GM04504 (cell line): Measurements from ENCODE around the gene PSMD11.

Experiments used
- DNase-seq: peaks from one replicate; pipeline ENCODE4 v3.0.0-alpha.2; 2012; ENCODE audit warnings: low read depth

Gene PSMD11

GRCh38 chr17:32491371-32492263 is 47.3 kb downstream of the PSMD11 start:
- DNase-seq: no peak

GRCh38 chr17:32492264-32492589 is 47.9 kb downstream of the PSMD11 start:
- DNase-seq: no peak

GRCh38 chr17:32492648-32493289 is 48.5 kb downstream of the PSMD11 start:
- no peak for DNase-seq

GRCh38 chr17:32493571-32493970 is 49.3 kb downstream of the PSMD11 start:
- no peak for DNase-seq

GRCh38 chr17:32493976-32494513 is 49.7 kb downstream of the PSMD11 start:
- no peak for DNase-seq

- no peak for DNase-seq
Observed at GRCh38 chr17:32494621-32495358, 50.5 kb downstream of the PSMD11 start.

- no peak for DNase-seq
Observed at GRCh38 chr17:32495359-32496231, 51.3 kb downstream of the PSMD11 start.

- DNase-seq: peak; percentile 60
Observed at GRCh38 chr17:32496395-32497073, 52.2 kb downstream of the PSMD11 start.

GRCh38 chr17:32497431-32498205 is 53.3 kb downstream of the PSMD11 start:
- no peak for DNase-seq

GRCh38 chr17:32498391-32498790 is 54.1 kb downstream of the PSMD11 start:
- no peak for DNase-seq

GRCh38 chr17:32502013-32502412 is 57.7 kb downstream of the PSMD11 start:
- DNase-seq: no peak

- no peak for DNase-seq
Observed at GRCh38 chr17:32502710-32503109, 58.4 kb downstream of the PSMD11 start.

GRCh38 chr17:32503251-32504165 is 59.2 kb downstream of the PSMD11 start:
- DNase-seq: no peak

- DNase-seq: no peak
Observed at GRCh38 chr17:32504166-32504990, 60.1 kb downstream of the PSMD11 start.

- no peak for DNase-seq
Observed at GRCh38 chr17:32508926-32509325, 64.6 kb downstream of the PSMD11 start.

- DNase-seq: no peak
Observed at GRCh38 chr17:32510466-32510865, 66.2 kb downstream of the PSMD11 start.

- no peak for DNase-seq
Observed at GRCh38 chr17:32512328-32512727, 68.0 kb downstream of the PSMD11 start.

- no peak for DNase-seq
Observed at GRCh38 chr17:32513579-32513978, 69.3 kb downstream of the PSMD11 start.
